Measurements from ENCODE around the gene DCAF5. TPM values are rescaled to one million over a fixed set of nuclear protein-coding genes. Genes with fewer than 3 reads are reported as not detected.

DCAF5 gene
- total and polyA plus RNA-seq, 2 of the 13 experiments (the other 11 are each of a cell fraction or from before 2014, with no cell fraction given) = 13.4 to 31.6 TPM

- TF ChIP-seq TRAFD1 (CRISPR knock-in tag; IDR thresholded peaks at IDR 0.05; ENCODE audit: borderline replicate concordance) (no peak), ZNF614 (CRISPR knock-in tag; IDR thresholded peaks at IDR 0.05; ENCODE audit: borderline replicate concordance) (0 out of 2 replicates have a peak, but pooled peaks have one; percentile 18), RELA (CRISPR knock-in tag; IDR thresholded peaks at IDR 0.05) (no peak), ZNF350 (CRISPR knock-in tag; IDR thresholded peaks at IDR 0.05; ENCODE audit: borderline replicate concordance, low read depth) (peak; percentile 19; the same call in 1 of the 2 replicates), MZF1 (CRISPR knock-in tag; IDR thresholded peaks at IDR 0.05; ENCODE audit: borderline replicate concordance) (no peak), SPEN (CRISPR knock-in tag; IDR thresholded peaks at IDR 0.05; ENCODE audit: low read depth) (no peak), ZFY (CRISPR knock-in tag; IDR thresholded peaks at IDR 0.05) (peak; percentile 79), ZSCAN29 (CRISPR knock-in tag; conservative IDR thresholded peaks at IDR 0.05) (0 out of 2 replicates have a peak, but pooled peaks have one; percentile 39), ZNF75D (CRISPR knock-in tag; IDR thresholded peaks at IDR 0.05; ENCODE audit: borderline replicate concordance) (no peak), ZNF367 (CRISPR knock-in tag; IDR thresholded peaks at IDR 0.05; ENCODE audit: borderline replicate concordance) (no peak), XRCC5 (optimal IDR thresholded peaks at IDR 0.05; ENCODE audit: low read length) (peak; percentile 23), ZNF484 (CRISPR knock-in tag; IDR thresholded peaks at IDR 0.05; ENCODE audit: borderline replicate concordance, low read depth) (no peak), U2AF1 (optimal IDR thresholded peaks at IDR 0.05; ENCODE audit: low read depth, low read length) (no peak), RAD21 (CRISPR knock-in tag; IDR thresholded peaks at IDR 0.05) (peak; percentile 57), ZNF558 (CRISPR knock-in tag; IDR thresholded peaks at IDR 0.05; ENCODE audit: borderline replicate concordance) (no peak), NR2F1 (CRISPR knock-in tag; IDR thresholded peaks at IDR 0.05) (no peak), TCF7 (IDR thresholded peaks at IDR 0.05; ENCODE audit: low read depth) (no peak), ZNF264 (CRISPR knock-in tag; IDR thresholded peaks at IDR 0.05) (no peak; the same call in 1 of the 2 replicates), ZNF20 (CRISPR knock-in tag; IDR thresholded peaks at IDR 0.05) (no peak)
- TF ChIP-seq, protein P1, sequence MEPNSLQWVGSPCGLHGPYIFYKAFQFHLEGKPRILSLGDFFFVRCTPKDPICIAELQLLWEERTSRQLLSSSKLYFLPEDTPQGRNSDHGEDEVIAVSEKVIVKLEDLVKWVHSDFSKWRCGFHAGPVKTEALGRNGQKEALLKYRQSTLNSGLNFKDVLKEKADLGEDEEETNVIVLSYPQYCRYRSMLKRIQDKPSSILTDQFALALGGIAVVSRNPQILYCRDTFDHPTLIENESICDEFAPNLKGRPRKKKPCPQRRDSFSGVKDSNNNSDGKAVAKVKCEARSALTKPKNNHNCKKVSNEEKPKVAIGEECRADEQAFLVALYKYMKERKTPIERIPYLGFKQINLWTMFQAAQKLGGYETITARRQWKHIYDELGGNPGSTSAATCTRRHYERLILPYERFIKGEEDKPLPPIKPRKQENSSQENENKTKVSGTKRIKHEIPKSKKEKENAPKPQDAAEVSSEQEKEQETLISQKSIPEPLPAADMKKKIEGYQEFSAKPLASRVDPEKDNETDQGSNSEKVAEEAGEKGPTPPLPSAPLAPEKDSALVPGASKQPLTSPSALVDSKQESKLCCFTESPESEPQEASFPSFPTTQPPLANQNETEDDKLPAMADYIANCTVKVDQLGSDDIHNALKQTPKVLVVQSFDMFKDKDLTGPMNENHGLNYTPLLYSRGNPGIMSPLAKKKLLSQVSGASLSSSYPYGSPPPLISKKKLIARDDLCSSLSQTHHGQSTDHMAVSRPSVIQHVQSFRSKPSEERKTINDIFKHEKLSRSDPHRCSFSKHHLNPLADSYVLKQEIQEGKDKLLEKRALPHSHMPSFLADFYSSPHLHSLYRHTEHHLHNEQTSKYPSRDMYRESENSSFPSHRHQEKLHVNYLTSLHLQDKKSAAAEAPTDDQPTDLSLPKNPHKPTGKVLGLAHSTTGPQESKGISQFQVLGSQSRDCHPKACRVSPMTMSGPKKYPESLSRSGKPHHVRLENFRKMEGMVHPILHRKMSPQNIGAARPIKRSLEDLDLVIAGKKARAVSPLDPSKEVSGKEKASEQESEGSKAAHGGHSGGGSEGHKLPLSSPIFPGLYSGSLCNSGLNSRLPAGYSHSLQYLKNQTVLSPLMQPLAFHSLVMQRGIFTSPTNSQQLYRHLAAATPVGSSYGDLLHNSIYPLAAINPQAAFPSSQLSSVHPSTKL (CRISPR knock-in tag; IDR thresholded peaks at IDR 0.05) = peak; percentile 11
- TF ChIP-seq, protein P2, sequence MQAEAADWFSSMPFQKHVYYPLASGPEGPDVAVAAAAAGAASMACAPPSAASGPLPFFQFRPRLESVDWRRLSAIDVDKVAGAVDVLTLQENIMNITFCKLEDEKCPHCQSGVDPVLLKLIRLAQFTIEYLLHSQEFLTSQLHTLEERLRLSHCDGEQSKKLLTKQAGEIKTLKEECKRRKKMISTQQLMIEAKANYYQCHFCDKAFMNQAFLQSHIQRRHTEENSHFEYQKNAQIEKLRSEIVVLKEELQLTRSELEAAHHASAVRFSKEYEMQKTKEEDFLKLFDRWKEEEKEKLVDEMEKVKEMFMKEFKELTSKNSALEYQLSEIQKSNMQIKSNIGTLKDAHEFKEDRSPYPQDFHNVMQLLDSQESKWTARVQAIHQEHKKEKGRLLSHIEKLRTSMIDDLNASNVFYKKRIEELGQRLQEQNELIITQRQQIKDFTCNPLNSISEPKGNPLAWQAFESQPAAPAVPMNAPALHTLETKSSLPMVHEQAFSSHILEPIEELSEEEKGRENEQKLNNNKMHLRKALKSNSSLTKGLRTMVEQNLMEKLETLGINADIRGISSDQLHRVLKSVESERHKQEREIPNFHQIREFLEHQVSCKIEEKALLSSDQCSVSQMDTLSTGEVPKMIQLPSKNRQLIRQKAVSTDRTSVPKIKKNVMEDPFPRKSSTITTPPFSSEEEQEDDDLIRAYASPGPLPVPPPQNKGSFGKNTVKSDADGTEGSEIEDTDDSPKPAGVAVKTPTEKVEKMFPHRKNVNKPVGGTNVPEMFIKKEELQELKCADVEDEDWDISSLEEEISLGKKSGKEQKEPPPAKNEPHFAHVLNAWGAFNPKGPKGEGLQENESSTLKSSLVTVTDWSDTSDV (CRISPR knock-in tag; IDR thresholded peaks at IDR 0.05) = no peak
These were observed 393 bp upstream of the DCAF5 start (continued) for GRCh38 chr14:69153152-69153872.

Data from HepG2 (cell line).